KMS-11 (cell line): Measurements from ENCODE around the gene SH3BGRL2.

Experiments used
- H2AFZ ChIP-seq: fragments of 200-600 bp; sonication (generic); 2 replicates; pipeline ENCODE4 v1.6.1; 2016; ENCODE audit warnings: antibody characterized with exemption, mixed run types, low read depth
- H3K27ac ChIP-seq: fragments of 200-600 bp; sonication (generic); 2 replicates; pipeline ENCODE4 v1.6.1; 2016; ENCODE audit warnings: mild to moderate bottlenecking, mixed run types
- H3K27me3 ChIP-seq: fragments of 200-600 bp; sonication (generic); 2 replicates; pipeline ENCODE4 v1.6.1; 2017; ENCODE audit warnings: mild to moderate bottlenecking, low read depth, mixed run types, moderate library complexity; ENCODE audit not compliant: insufficient read depth
- H3K36me3 ChIP-seq: fragments of 200-600 bp; sonication (generic); 2 replicates; pipeline ENCODE4 v1.6.1; 2017; ENCODE audit warnings: mild to moderate bottlenecking, mixed run types; ENCODE audit not compliant: insufficient read depth
- H3K4me1 ChIP-seq: fragments of 200-600 bp; sonication (generic); 2 replicates; pipeline ENCODE4 v1.6.1; 2016; ENCODE audit warnings: mild to moderate bottlenecking, low read depth, mixed run types; ENCODE audit not compliant: poor library complexity, severe bottlenecking
- H3K4me2 ChIP-seq: fragments of 200-600 bp; sonication (generic); 2 replicates; pipeline ENCODE4 v1.7.0; 2016; ENCODE audit warnings: mild to moderate bottlenecking, mixed run types
- H3K4me3 ChIP-seq: fragments of 200-600 bp; sonication (generic); IDR thresholded peaks from 2 replicates; pipeline ENCODE4 v1.6.1; 2017; ENCODE audit warnings: low read depth, low read length, mixed read lengths; ENCODE audit not compliant: insufficient read depth
- H3K79me2 ChIP-seq: fragments of 200-600 bp; sonication (generic); 2 replicates; pipeline ENCODE4 v1.6.1; 2016; ENCODE audit warnings: low read depth, mixed run types; ENCODE audit not compliant: insufficient read depth
- H3K9ac ChIP-seq: fragments of 200-600 bp; sonication (generic); 2 replicates; pipeline ENCODE4 v1.6.1; 2016; ENCODE audit warnings: mild to moderate bottlenecking, mixed run types
- H4K20me1 ChIP-seq: fragments of 200-600 bp; sonication (generic); 2 replicates; pipeline ENCODE4 v1.6.1; 2016; ENCODE audit warnings: mild to moderate bottlenecking, mixed run types; ENCODE audit not compliant: insufficient read depth
- TF ChIP-seq, protein P1 (sequence below): fragments of 200-600 bp; sonication (generic); conservative IDR thresholded peaks from 2 replicates; pipeline ENCODE4 v1.6.1; 2017; ENCODE audit warnings: low read depth, mild to moderate bottlenecking, antibody characterized with exemption, low read length, moderate library complexity, mixed read lengths

SH3BGRL2 gene

DNA sequence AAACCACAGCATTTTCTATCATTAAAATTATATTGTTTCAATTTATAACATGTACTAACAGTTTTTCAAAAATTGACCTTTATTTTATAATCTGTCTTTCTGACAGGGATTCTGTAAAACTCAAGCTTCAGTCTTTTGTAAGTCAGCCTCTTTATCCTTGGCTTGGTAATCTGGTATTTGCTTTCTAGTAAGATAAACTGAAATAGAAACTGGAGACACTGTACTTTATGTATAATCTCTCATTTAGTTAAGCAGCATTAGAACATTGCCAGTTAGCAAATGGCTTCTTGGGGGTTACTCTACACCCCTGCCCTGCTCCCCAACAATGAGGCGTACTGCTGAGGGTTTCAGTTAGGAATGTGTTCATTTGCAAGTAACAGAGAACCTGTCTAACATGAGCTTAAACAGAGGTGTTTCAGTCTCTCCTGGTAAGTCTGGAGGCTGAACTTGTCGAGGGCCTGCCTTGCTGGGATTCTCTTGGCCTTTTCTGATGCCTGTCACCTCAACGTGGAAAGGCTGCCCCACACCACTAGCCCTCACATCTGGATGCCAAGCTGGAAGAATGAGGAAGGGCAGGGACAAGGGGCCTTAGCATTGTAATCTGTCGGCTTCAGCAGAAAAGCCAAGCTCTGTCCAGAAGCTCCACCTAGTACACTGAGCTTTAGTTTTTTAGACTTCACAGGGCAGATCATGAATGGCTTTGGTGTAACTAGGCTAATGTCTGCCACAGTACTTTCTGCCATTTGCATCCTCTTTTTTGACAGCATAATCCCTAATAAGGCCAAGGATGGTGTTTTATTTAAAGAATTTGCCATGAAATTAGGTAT is 34.8 kb downstream of the SH3BGRL2 start:
- no peaks in the 10 kb centered on the region for H3K36me3 ChIP-seq
- H3K4me3 ChIP-seq = no peak overlapping the region
- H3K4me2 ChIP-seq = no peak overlapping the region
- no peak overlapping the region for H3K27ac ChIP-seq
- H3K79me2 ChIP-seq = no peaks in the 10 kb centered on the region
- TF ChIP-seq, protein P1, sequence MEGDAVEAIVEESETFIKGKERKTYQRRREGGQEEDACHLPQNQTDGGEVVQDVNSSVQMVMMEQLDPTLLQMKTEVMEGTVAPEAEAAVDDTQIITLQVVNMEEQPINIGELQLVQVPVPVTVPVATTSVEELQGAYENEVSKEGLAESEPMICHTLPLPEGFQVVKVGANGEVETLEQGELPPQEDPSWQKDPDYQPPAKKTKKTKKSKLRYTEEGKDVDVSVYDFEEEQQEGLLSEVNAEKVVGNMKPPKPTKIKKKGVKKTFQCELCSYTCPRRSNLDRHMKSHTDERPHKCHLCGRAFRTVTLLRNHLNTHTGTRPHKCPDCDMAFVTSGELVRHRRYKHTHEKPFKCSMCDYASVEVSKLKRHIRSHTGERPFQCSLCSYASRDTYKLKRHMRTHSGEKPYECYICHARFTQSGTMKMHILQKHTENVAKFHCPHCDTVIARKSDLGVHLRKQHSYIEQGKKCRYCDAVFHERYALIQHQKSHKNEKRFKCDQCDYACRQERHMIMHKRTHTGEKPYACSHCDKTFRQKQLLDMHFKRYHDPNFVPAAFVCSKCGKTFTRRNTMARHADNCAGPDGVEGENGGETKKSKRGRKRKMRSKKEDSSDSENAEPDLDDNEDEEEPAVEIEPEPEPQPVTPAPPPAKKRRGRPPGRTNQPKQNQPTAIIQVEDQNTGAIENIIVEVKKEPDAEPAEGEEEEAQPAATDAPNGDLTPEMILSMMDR = no peak
- H3K4me1 ChIP-seq = no peaks in the 10 kb centered on the region
- H3K27me3 ChIP-seq = no peaks in the 10 kb centered on the region
- H2AFZ ChIP-seq = no peak overlapping the region
- H4K20me1 ChIP-seq = no peaks in the 10 kb centered on the region
- H3K9ac ChIP-seq = no peak overlapping the region

DNA sequence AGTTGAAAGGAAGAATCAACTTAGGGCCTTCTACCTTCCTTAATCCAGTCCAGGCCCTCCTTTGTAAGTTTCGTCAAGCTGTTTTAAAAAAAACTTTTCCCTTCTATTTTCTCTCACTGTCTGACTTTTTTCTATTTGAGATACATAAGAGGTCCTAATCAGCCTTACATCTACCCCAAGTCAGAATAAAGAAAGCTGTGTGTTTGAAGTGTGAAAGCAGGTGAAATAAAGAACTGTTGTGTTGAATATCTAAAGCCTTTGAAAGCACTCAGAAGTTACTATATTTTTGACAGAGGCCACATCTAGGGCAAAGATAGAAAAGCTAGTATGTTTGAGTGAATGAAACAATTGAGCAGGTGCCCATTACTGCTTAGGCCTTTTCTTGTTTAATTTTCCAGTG is 35.5 kb downstream of the SH3BGRL2 start:
- Histone ChIP-seq H3K4me2 (no peak overlapping the region), H3K9ac (no peak overlapping the region), H3K36me3 (no peaks in the 10 kb centered on the region), H4K20me1 (no peaks in the 10 kb centered on the region), H2AFZ (no peak overlapping the region), H3K4me1 (no peaks in the 10 kb centered on the region), H3K27me3 (no peaks in the 10 kb centered on the region), H3K27ac (no peak overlapping the region), H3K4me3 (no peak overlapping the region), H3K79me2 (no peaks in the 10 kb centered on the region)
- TF ChIP-seq, protein P1 = no peak

DNA sequence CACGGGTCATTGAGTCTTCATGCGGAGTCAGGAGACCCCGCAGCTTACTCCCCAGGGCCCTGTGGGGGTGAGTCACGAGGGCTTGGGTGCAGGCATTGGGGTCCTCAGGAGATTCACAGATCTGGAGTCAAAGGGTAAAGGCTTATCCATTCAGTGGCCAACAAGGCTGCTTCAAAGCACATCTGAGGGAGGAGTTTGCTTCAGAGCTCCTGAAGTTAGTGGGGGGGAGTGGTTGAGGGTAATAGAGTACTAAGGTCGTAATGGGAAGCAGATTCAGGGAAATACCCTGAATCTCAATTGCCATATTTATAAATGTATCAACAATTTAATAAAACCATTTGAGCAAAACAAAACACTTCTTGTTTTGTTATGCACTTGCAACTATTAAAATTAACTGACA is 37.3 kb downstream of the SH3BGRL2 start:
- Histone ChIP-seq H3K36me3 (no peaks in the 10 kb centered on the region), H2AFZ (no peak overlapping the region), H4K20me1 (no peaks in the 10 kb centered on the region), H3K79me2 (no peaks in the 10 kb centered on the region), H3K9ac (no peak overlapping the region), H3K27ac (no peak overlapping the region), H3K27me3 (no peaks in the 10 kb centered on the region), H3K4me2 (no peak overlapping the region), H3K4me1 (no peaks in the 10 kb centered on the region), H3K4me3 (no peak overlapping the region)
- TF ChIP-seq, protein P1 = no peak

DNA sequence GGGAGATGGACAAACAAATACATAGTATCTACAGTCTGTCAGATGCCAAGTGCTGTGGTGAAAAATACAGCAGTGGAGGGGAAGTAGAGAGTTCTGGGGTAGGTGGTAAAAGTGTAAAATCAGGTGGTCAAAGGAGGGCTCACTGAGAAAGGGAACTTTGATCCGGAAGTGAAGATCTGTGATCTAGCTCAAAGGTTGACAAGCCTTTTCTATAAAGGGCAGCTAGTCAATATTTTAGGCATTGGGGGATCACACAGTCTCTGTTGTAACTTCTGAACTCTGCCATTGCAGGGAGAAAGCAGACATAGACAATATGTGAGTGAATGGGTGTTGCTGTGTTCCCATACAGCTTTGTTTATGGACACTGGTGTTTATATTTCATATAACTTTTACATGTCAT is 38.6 kb downstream of the SH3BGRL2 start:
- Histone ChIP-seq H3K9ac (no peak overlapping the region), H3K79me2 (no peaks in the 10 kb centered on the region), H3K27ac (no peak overlapping the region), H3K4me1 (no peaks in the 10 kb centered on the region), H4K20me1 (no peaks in the 10 kb centered on the region), H2AFZ (no peak overlapping the region), H3K4me3 (no peak overlapping the region), H3K27me3 (no peaks in the 10 kb centered on the region), H3K4me2 (no peak overlapping the region), H3K36me3 (no peaks in the 10 kb centered on the region)
- TF ChIP-seq, protein P1 = no peak
